Muscle of back (tissue), 11 donors: Measurements from ENCODE around the gene WBP2NL. TPM values are rescaled to one million over a fixed set of nuclear protein-coding genes. Genes with fewer than 3 reads are reported as not detected.
A peak's percentile ranks its signal among the peaks of the same experiment; 100 is the strongest.

Experiments used
- DNase-seq, 3 donors: peaks; one replicate each; pipeline versions ENCODE4 v3.0.0 to v3.0.0-alpha.2; 2013
- polyA plus RNA-seq, 10 donors: library from polyadenylated mRNA; unstranded; fragments of 120-200 nt; gene quantifications; one replicate each; pipeline ENCODE4 v1.2.1, GENCODE V29; 2013; ENCODE audit not compliant: insufficient read length in 10 of 10

WBP2NL gene
- polyA plus RNA-seq, 10 donors = 0.48 to 2.4 (median 1.2) TPM

DNA sequence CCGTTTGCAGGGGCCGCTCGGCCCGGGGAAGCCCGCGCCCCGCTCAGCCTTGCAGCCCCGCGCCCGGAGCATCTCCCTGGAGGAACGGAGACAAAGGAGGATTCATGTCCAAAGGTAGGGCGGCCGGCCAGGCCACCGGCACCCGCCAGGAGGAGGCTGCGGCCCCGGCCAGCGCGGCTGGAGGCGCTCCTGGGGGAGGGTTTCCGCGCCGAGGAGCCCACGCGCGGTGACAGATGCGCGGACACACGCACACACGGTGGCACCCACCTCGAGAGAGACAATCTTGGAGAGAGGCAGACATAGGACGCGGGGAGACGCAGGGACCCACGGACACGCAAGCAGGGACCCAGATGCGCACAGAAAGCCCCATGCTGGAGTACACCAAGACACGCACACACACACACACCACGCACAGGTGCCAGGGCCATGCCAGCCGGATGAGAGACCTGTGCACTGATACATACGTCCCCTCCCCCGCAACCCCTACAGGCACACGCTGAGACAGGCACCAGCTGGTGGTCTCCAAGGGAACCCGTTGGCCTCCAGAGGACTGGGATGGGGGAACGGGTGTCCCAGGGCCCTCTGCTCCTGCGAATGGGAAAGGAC, 21.5 kb upstream of the WBP2NL start:
- peak in 1 of 3 donors; percentile 43 for DNase-seq

DNA sequence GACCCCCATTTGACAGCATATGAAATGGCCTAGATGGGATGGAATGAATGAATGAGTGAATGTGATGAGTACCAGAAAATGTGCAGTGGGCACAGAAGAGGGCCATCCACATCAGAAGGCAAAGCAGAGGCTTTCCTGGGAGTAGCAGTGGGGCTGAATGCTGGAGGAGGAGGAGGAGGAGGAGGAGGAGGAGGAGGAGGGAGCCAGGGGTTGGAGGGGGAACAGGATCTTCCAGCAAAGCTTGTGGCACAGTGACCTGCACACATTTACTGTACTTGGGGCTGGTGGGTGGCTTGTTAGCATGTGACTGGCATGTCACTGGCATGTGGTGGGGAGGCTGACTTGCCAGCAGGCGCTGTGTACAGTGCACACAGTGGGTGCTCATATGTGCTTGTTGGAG, 19.9 kb upstream of the WBP2NL start:
- no peak for DNase-seq

DNA sequence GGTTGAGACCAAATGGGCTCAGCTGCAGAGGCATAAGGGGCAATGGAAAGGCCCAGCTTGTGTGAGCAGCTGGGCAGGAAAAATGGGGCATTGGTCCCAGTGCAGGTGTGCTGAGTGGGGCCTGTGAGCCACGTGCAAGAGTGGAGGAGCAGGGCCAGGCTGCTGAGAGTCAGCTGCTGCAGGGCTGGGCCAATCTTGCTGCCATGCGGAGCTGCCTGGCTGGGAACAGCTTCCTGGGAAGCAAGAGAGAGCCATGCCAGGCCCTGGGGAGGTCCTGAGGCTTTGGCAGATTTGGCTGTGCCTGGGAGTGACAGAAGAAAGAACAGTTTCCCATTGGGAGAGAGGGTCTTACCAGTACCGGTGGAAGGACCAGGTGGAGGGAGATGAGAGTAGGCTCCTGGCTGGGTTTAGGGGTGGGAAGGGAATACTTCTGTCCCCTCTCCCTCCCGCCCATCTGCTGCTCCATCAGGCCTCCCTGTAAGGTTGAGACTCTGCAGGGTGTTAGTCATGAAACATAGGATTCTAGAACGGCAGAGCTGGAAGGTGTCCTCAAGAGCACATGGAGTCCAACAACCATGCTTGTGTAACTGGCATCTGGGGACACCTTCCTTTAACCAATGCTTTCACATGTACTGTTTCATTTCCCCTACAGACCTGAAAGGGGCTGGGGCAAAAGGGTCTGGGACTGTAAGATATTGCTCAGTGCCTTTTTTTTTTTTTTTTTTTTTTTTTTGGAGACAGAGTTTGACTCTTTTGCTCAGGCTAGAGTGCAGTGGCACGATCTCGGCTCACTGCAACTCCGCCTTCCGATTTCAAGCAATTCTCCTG, 19.0 kb upstream of the WBP2NL start:
- no peak for DNase-seq

DNA sequence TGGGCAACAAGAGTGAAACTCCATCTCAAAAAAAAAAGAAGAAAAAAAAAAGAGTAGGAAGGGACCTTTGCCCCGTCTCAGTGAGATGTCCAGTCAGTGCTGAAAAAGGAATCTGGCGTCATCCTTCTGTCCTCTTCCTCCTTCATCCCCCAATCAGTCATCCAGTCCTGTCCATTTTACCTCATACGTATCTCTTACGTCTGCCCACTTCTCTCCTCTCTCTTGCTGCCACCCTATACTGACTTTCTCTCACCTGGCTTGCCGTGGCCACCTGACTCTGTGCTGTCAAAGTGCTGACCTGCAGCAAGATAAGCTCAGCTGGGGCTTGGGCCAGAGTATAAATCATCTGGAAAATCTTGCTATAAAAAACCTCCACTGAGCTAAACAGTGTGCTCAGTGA, 15.7 kb upstream of the WBP2NL start:
- no peak for DNase-seq

DNA sequence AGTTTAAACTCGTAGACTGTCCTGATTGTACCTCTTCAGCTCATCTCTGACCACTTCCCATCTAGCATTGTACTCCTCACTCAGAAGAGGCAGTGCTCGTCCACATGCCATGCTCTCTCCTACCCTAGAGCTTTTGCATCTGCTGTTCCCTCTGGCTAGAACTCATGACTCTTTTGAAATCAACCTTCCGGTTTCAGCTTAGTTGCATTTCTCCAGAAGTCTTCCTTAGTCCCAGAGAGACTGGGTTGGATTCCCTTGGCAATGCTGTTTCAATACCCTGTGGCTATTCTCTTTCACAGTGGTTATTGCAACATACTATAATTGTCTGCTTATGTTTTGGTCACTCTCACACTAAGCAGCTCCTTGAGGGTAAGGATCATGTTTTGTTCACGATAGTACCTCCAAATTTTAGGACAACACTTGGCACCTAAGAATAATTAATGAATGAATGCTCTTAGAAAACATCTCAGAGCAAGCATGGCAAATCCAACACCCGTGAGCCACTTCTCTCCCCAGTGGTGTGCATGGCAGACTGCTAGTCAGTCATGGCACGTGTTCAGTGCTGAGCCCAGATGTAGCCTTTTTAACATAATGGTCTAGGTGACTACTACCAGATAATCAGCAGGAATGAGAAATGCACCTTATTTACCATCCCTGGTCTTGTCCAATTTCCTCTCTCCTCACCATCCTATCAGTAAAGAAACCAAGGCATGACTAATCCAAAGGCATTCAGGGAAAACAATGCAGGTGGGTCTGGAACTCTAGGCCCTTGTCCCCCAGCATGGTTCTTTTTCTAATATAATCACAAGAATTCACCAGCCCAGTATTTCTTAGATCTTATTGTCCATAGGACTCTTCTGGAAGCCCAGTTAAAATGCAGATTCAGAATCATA, 14.8 kb upstream of the WBP2NL start:
- no peak for DNase-seq

DNA sequence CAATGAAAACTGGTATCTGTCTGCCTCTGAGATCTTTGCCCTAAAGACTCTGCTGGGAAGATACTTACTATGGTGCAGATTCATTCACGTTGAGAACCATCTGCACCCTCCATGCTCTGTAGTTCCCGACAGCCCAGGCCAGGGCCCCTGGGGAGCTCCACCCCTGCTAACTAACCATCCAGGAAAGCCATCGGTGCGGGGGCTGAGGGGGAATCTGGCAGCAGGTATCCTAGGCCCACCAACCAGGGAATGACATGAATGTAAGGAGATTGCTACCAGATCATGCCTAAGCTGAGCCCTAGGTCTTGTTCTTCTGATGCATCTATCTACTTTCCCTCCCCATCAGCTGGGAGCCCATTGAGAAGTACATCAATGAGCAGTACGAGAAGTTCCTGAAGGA, 11.3 kb upstream of the WBP2NL start:
- DNase-seq = no peak

DNA sequence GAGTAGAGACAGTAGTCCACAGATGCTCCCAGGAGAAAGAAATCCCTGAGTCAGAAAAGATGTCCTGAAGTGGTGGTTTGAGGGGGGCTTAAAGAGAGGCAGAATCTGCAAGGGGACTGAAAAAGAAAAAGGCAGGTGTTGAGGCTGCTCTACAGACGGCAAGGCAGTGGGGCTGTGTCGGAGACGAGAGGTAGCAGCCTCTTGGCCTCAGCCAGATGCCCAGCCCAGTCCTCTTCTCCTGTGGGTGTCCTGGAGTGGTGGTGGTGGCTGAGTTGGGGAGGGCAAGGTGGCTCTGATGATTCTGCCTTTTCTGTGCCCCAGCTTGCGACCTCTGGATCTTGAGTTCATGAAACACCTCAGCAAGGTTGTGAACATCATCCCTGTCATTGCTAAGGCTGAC, 9.3 kb upstream of the WBP2NL start:
- no peak for DNase-seq

DNA sequence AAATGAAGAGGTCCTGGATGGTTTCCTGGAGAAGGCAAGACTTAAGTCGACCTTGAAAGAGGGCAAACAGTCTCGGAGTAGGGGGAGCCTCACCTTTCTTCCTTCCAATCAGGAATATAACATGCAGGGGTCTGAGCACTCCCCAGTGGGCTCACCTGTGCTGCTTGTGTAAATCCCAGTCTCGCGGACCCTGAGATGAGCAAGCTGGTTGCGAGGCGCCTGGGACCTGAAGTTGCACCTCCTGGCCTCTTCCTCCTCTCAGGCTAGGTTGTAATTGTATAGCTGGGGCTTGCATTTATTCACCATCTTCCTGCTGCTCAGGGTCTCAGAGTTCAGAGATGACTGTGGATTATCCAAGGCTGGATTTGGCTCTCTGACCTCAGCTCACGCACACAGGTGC, 7.5 kb upstream of the WBP2NL start:
- DNase-seq = no peak

DNA sequence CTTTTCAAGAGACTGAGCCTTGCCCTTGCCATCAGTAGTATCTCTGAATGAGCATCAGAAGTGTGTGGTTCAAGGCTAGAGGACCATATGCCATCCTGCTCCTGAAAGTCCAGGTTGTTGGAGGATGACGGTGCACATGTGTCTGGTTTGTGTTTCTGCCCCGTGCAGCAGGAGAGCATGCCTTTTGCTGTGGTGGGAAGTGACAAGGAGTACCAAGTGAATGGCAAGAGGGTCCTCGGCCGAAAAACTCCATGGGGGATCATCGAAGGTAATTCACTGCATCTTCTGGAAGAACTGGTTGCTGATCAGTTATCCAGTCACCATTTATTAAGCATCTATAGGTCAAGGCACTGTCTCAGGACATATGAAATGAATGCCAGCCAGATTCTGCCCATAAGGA, 6.1 kb upstream of the WBP2NL start:
- no peak for DNase-seq

DNA sequence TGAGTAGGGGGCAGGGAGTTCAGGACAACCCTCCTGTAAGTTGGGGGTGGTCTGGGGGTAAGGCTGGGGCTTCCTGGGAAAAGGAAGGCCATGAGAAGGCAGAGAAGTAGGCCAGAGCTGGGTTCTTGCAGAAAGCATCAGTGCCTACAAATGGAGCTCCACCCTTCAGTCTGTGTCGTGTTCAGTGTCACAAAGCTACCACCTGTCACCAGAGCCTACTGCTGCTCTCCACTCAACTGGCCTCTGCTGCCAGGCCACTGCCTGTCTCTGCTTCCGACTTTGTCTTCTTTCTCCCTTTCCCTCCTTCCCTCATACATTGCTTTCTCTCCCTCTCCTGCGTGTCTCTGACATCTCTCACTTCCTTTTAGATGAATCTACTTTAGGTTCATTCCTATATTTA, 3.4 kb upstream of the WBP2NL start:
- peak in 1 of 3 donors; percentile 5 for DNase-seq

DNA sequence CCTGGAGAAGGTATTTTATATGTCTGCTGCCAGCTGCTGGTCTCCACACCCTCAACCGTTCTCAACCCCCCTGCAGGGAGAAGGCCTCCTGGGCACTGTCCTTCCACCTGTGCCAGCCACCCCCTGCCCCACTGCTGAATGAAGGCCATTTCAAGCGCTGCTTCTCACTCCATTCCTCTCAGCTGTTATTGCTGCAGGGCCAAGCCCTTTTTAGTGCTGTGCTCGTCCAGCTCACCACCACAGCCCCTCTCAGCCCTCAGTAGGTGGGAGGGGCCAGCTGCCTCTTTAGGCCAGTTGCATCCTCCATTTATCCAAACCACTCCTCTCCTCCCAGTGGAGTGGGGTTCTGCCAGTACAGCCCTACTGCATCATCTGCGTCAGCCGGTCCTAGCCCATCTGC, 1.8 kb upstream of the WBP2NL start:
- DNase-seq = no peak

DNA sequence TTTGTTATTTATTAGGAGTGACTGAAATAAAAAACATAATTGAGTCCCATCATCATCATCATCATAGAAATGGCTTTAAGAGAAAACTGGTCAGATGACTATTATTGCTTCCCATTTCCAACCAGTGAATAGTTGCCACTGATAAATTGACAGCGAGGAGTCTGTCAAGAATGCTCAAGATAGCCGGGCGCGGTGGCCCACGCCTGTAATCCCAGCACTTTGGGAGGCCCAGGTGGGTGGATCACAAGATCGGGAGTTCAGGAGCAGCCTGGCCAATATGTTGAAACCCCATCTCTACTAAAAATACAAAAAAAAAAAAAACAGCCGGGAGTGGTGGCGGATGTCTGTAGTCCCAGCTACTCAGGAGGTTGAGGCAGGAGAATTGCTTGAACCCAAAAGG, 1.9 kb downstream of the WBP2NL start:
- DNase-seq = no peak

DNA sequence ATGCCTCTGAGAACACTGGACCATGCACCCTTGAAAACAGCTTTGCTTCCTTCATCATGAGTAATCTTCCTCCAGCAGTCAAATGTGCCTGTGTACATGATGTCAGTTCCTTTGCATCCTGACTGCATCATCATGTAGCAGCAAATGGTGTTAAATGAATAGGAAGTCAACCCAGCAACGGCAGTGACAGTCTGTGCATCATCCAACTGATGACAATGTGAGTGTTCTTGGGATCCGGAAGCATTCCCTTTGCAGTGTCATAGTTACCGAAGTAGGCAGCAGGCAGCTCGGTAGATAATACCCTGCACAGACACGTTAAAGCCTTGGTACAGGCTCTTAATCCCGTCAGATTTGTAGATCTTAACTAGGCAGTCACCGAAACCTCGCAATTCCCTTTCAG, 2.5 kb downstream of the WBP2NL start:
- no peak for DNase-seq

DNA sequence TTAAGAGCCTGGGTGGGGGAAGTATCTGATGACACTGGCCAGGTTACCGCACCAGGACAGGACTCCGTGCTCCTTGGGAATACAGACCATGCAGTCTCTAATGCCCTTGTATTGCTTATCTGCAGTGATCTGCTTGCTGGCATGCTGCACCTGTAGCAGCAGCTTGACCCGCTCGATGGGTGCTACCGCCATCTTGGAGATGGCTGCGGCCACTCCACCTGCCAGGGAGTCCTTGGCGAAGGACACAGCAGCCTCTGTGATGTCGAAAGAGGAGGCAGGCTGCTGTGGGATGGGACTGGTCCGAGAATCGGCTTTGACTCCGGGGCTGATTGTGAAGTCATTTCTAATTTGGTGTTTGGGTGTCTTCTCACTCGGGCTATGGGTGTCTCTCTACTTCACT, 3.1 kb downstream of the WBP2NL start:
- DNase-seq = no peak

DNA sequence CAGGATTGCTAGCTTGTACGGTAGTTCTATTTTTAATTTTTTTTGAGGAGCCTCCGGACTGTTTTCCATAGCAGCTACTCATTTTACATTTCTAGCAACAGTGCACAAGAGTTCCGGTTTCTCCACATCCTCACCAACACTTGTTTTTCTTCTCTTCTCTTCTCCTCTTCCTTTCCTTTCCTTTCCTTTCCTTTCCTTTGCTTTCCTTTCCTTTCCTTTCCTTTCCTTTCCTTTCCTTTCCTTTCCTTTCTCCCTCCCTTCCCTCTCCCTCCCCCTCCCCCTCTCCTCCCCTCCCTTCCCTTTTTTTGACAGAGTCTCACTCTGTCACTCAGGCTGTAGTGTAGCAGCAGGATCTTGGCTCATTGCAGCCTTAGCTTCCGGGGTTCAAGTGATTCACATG, 9.3 kb downstream of the WBP2NL start:
- no peak for DNase-seq

DNA sequence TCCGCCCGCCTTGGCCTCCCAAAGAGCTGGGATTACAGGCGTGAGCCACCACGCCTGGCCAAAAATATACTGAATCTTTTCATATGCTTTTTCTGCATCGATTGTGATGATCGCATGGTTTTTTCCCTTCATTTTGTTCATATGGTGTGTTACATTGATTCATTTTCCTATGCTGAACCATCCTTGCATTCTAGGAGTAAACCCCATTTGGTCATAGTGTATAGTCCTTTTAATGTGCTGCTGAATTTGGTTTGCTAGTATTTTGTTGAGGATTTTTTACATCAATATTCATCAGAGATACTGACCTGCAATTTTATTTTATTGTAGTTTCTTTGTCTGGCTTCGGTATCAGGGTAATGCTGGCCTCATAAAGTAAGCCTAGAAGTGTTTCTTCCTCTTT, 12.2 kb downstream of the WBP2NL start:
- DNase-seq = no peak

DNA sequence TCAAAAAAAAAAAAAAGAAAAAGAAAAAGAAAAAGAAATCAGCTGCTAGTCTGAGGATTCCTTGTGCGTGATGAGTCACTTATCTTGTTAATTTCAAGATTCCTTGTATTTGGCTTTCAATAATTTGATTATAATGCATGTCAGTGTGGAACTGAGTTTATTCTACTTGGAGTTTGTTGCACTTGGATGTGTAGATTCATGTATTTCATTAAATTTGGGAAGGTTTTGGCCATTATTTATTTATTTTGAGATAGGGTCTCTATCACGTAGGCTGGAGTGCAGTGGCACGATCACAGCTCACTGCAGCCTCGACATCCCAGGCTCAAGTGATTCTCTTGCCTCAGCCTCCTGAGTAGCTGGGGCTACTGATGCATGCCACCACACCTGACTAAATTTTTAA, 14.8 kb downstream of the WBP2NL start:
- no peak for DNase-seq

DNA sequence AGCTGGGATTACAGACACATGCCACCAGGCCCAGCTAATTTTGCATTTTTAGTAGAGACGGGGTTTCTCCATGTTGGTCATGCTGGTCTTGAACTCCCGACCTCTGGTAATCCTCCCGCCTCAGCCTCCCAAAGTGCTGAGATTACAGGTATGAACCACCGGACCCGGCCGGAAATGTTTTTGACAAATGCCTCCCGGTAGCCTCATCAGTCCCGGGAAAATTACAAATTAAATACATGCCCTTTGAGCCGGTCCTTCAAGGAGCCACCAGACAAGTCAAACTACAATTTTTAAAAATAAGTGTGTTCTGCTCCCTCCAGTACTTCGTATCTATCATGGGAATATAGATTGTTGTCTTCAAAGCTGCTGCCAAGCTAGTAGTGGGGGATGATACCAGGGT, 17.5 kb downstream of the WBP2NL start:
- DNase-seq = no peak

DNA sequence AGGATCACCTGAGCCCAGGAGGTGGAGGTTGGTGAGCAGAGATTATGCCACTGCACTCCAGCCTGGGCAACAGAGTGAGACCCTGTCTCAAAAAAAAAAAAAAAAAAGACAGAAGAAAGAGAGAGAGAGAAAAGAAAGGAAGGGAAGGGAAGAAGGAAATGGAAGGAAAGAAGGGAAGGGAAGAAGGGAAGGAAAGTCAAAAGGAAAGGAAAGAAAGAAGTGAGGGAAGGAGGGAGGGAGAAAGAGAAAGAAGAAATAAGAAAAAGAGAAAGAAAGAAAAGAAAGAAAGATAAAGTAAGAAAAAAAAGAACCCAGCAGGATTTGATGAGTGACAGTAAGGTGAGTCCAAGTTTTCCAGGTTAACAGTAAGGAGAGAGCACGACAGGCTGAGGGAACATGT, 19.6 kb downstream of the WBP2NL start:
- DNase-seq = no peak

DNA sequence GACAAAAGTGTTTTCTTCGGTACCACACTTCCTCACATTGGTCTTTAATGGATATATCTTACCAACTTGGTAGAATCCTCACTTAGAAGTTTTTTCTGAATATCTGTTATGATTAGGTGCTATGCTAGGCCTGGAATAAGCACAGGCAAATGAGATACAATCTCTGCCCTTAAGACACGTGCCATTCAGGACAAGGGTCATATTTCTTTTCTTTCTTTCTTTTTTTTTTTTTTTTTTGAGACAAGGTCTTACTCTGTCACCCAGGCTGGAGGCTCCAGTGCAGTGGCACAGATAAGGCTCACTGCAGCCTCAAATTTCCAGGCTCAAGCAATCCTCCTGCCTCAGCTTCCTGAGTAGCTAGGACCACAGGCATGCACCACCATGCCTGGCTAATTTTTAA, 23.0 kb downstream of the WBP2NL start:
- DNase-seq = no peak

DNA sequence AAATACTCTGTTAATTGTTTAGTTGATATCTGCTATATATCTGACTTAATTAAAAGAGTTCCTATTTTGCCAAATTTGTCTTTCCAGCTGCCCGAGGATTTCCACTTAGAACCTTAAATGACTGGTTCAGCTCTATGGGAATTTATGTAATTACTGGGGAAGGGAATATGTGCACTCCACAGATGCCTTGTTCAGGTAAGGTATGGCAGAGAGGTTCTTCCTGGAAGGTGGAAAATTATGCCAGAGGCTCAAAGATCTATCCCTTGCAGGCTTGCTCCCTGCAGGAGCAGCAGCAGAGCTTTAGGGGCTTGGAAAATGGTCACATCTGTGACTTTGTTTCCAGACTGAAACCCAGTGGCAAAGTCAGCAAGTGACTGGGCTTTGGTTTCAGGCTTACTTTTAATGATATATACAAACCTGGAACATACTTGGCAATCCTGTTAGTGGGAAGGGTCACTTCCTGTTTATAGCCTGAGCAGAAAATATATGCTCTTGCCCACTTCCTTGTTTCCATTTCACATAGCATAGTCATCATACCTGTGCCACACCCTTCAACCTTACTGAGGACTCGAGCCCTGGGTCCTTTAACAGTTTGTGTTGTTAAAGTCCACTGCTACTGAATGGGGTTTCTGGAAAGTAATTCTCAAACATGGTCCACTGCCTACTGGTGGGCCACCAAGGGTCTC, 23.7 kb downstream of the WBP2NL start:
- DNase-seq = no peak

DNA sequence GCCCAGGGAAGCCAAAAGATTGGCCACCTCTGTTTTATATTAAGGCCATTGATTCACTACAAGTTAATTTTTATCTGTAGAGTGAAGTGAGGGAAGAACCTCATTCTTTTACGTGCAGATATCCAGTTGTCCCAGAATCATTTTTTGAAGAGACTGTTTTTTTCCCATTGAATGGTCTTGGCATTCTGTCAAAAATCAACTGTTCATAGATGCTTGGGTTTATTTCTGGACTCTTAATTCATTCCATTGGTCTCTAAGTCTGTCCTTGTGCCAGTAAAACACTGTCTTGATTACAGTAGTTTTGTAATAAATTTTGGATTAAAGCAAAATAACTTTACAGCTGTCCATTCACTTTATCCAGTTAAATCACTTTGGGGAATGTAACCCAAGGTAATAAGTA, 26.8 kb downstream of the WBP2NL start:
- no peak for DNase-seq
